CD4-positive, alpha-beta memory T cell (primary cell): ENCODE data around the gene SEMA4D. TPM values are rescaled to one million over a fixed set of nuclear protein-coding genes. Genes with fewer than 3 reads are reported as not detected.

Source experiments
- CTCF ChIA-PET: fragments of 350-600 bp; sonication (Branson Sonifier 250); formaldehyde crosslinking; loops from one replicate; lab custom pipeline; 2021; ENCODE audit warnings: inconsistent platforms; ENCODE audit not compliant: partially characterized antibody; lab: Charles Lee
- POLR2A ChIA-PET: fragments of 350-600 bp; sonication (Branson Sonifier 250); formaldehyde crosslinking; loops from one replicate; lab custom pipeline; 2021; ENCODE audit not compliant: partially characterized antibody; lab: Charles Lee
- DNase-seq, 5 donors: peaks; one replicate each; pipeline versions ENCODE4 v3.0.0 to v3.0.0-alpha.2; 2020 to 2022; ENCODE audit warnings: mixed read lengths in 1 of 5
- H3K27ac ChIP-seq: one replicate; pipeline ENCODE4 v1.7.0; 2013; ENCODE audit warnings: low read depth, low read length
- H3K27me3 ChIP-seq: 2 replicates; pipeline ENCODE4 v1.7.0; 2013; ENCODE audit warnings: mild to moderate bottlenecking, low read length, moderate library complexity; ENCODE audit not compliant: insufficient read depth
- H3K36me3 ChIP-seq: 2 replicates; pipeline ENCODE4 v1.7.0; 2013; ENCODE audit warnings: mild to moderate bottlenecking, low read length, moderate library complexity; ENCODE audit not compliant: insufficient read depth
- H3K4me1 ChIP-seq: 2 replicates; pipeline ENCODE4 v1.7.0; 2013; ENCODE audit warnings: mild to moderate bottlenecking, low read length, moderate library complexity; ENCODE audit not compliant: insufficient read depth
- H3K4me3 ChIP-seq, 2 donors: one replicate each; pipeline ENCODE4 v1.7.0; 2013; ENCODE audit warnings: low read length in 2 of 2, mild to moderate bottlenecking in 1 of 2
- H3K9me3 ChIP-seq, 2 donors: one replicate each; pipeline ENCODE4 v1.7.0; 2013; ENCODE audit warnings: low read length in 2 of 2, control low read depth in 1 of 2; ENCODE audit not compliant: control insufficient read depth in 1 of 2
- H3K27ac Mint-ChIP-seq, 7 donors: one replicate each; pipeline ENCODE4 v1.8.0; 2020 to 2021; ENCODE audit warnings: mixed read lengths in 7 of 7, mild to moderate bottlenecking in 6 of 7, inconsistent platforms in 3 of 7, moderate library complexity in 3 of 7
- H3K27me3 Mint-ChIP-seq, 2 donors: one replicate each; pipeline ENCODE4 v1.8.0; 2020 to 2021; ENCODE audit warnings: mixed read lengths in 2 of 2
- H3K36me3 Mint-ChIP-seq, 2 donors: one replicate each; pipeline ENCODE4 v1.8.0; 2020 to 2021; ENCODE audit warnings: mixed read lengths in 2 of 2, inconsistent platforms in 1 of 2, mild to moderate bottlenecking in 1 of 2
- H3K4me1 Mint-ChIP-seq, 4 donors: one replicate each; pipeline ENCODE4 v1.8.0; 2020 to 2021; ENCODE audit warnings: mixed read lengths in 4 of 4, mild to moderate bottlenecking in 1 of 4
- H3K4me3 Mint-ChIP-seq, 8 donors: one replicate each; pipeline ENCODE4 v1.8.0; 2020 to 2021; ENCODE audit warnings: mixed read lengths in 8 of 8, mild to moderate bottlenecking in 7 of 8, moderate library complexity in 6 of 8, inconsistent platforms in 3 of 8
- H3K9me3 Mint-ChIP-seq, 8 donors: one replicate each; pipeline ENCODE4 v1.8.0; 2020 to 2021; ENCODE audit warnings: mixed read lengths in 8 of 8, mild to moderate bottlenecking in 5 of 8, inconsistent platforms in 3 of 8, moderate library complexity in 1 of 8
- intact Hi-C: fragments of 100-400 bp; cut with micrococcal nuclease; formaldehyde crosslinking; loops from one replicate; pipeline ENCODE4 v1.15.1; 2023
- polyA plus RNA-seq, 2 donors: library from polyadenylated mRNA; unstranded; fragments of 300-500 nt; fragmentation: Illumina TruSeq; gene quantifications; one replicate each; pipeline ENCODE4 v1.2.3, GENCODE V29; 2021
- total RNA-seq, 2 experiments: library from RNA; stranded (reverse); gene quantifications; one replicate each; pipeline ENCODE4 v1.2.3, GENCODE V29; 2021

Gene SEMA4D
- total and polyA plus RNA-seq, 4 experiments from 2014 or later: 49.5 to 410 (median 280) TPM

DNA sequence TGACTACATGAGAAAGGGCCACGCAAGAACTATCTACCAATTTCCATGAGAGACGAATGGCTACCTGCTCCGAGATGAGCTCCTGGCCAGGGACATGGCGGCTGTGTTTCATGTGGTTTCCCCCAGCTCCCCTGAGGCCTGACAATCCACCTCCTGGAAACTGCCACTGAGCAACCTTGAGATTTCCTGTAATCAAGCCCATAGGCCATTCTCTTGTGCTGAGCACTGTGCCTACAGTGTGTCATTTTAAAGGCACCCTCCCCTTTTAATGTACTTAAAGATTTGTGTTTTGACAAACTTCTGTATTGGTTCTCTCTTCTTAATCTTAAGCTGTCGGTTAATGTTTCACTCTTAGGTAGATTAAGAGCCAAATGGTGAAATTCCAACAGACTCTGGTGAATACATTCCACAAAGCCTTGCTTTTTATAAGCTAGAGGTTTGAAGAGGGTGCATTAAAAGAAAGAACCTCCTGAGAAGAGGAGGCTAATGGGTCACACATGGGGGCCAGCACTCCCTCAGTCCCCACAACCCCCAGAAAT is 107.3 kb downstream of the SEMA4D start:
- Histone ChIP-seq H3K27ac (no peak overlapping the region), H3K4me1 (no peaks in the 10 kb centered on the region), H3K27me3 (no peaks in the 10 kb centered on the region), H3K36me3 (peaks cover 95% of the 10 kb centered on the region), H3K9me3 (no peaks in the 10 kb centered on the region), H3K4me3 (no peak overlapping the region)
- H3K4me3 Mint-ChIP-seq: no peak overlapping the region
- peak overlapping the region in 3 of 7 donors; percentile 11 to 57 (median 56) for H3K27ac Mint-ChIP-seq
- H3K36me3 Mint-ChIP-seq: peaks cover 72 to 93% of the 10 kb centered on the region in 2 donors
- ChIA-PET CTCF (interaction anchor here (2.2 kb wide), 1 partner anchor 158 kb away, joined by 6 read pairs; no protein-coding TSS in a partner anchor), POLR2A (interaction anchor here (1.2 kb wide), 1 partner anchor 18 kb away, joined by 4 read pairs; no protein-coding TSS in a partner anchor)
- DNase-seq: no peak
- no peaks in the 10 kb centered on the region for H3K27me3 Mint-ChIP-seq
- H3K4me1 Mint-ChIP-seq: peaks cover 0 to 12% (median 6%) of the 10 kb centered on the region in 4 donors
- intact Hi-C loops: no loop called here
- H3K9me3 Mint-ChIP-seq: peaks cover 0 to 2% (median 0%) of the 10 kb centered on the region in 8 donors

DNA sequence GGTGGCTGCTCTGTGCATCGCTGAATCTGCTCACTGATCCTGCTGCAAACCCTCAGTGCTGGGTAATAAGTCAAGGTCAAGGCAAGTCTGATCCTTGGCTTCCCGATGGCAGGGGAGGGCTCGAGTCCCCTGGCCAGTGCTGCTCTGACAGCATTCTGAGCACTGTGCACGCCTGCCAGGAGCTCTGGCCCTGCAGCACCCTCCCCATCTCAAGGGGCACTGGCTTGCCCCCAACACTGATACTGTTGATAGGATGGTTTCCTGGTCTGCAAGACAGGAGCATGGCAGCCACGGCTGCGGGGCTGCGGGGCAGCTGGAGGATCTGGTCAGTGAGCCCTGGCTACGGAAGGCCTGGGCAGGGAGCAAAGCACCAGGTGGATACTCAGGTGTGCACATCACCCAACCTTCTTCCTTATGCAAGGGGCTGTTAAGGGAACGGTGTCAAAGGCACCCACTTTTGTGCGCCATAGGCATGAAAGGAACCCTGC is 107.8 kb downstream of the SEMA4D start:
- Histone ChIP-seq H3K4me3 (no peak overlapping the region), H3K4me1 (no peaks in the 10 kb centered on the region), H3K36me3 (peaks cover 96% of the 10 kb centered on the region), H3K27ac (no peak overlapping the region), H3K27me3 (no peaks in the 10 kb centered on the region), H3K9me3 (no peaks in the 10 kb centered on the region)
- H3K9me3 Mint-ChIP-seq: peaks cover 0 to 2% (median 0%) of the 10 kb centered on the region in 8 donors
- peaks cover 73 to 93% of the 10 kb centered on the region in 2 donors for H3K36me3 Mint-ChIP-seq
- H3K27ac Mint-ChIP-seq: peak overlapping the region in 3 of 7 donors; percentile 11 to 86 (median 56)
- DNase-seq: no peak
- intact Hi-C loops: no loop called here
- H3K4me1 Mint-ChIP-seq: peaks cover 0 to 12% (median 6%) of the 10 kb centered on the region in 4 donors
- ChIA-PET POLR2A (interaction anchor here (1.2 kb wide), 1 partner anchor 18 kb away, joined by 4 read pairs; no protein-coding TSS in a partner anchor), CTCF (interaction anchor here (2.2 kb wide), 1 partner anchor 158 kb away, joined by 6 read pairs; no protein-coding TSS in a partner anchor)
- no peaks in the 10 kb centered on the region for H3K27me3 Mint-ChIP-seq
- no peak overlapping the region for H3K4me3 Mint-ChIP-seq

DNA sequence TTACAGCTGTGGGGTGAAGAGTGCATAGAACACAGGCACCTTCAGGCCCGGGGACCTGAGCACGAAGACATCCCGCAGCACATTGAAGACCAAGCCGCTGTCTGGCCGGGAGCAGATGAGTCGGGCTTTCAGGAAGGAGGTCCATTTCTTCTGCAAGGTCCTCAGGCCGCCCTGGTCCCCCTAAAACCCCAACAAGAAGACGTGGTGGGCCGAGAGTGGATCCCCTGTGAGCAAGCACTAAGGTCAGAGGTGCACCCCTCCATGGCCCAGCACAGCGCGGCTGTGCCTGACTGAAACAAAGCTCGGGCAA is 109.1 kb downstream of the SEMA4D start:
- H3K27ac ChIP-seq: no peak overlapping the region
- no peak overlapping the region for H3K4me3 ChIP-seq
- no peaks in the 10 kb centered on the region for H3K27me3 Mint-ChIP-seq
- ChIA-PET POLR2A (no interaction called here), CTCF (interaction anchor here (1.6 kb wide), 1 partner anchor 160 kb away, joined by 6 read pairs; no protein-coding TSS in a partner anchor)
- no peak overlapping the region for H3K4me3 Mint-ChIP-seq
- peaks cover 73 to 95% of the 10 kb centered on the region in 2 donors for H3K36me3 Mint-ChIP-seq
- no peak for DNase-seq
- no peak overlapping the region for H3K27ac Mint-ChIP-seq
- no peaks in the 10 kb centered on the region for H3K4me1 ChIP-seq
- peaks cover 97% of the 10 kb centered on the region for H3K36me3 ChIP-seq
- intact Hi-C loops: no loop called here
- peaks cover 0 to 2% (median 0%) of the 10 kb centered on the region in 8 donors for H3K9me3 Mint-ChIP-seq
- peaks cover 0 to 8% (median 5%) of the 10 kb centered on the region in 4 donors for H3K4me1 Mint-ChIP-seq
- no peaks in the 10 kb centered on the region for H3K27me3 ChIP-seq
- no peaks in the 10 kb centered on the region for H3K9me3 ChIP-seq

DNA sequence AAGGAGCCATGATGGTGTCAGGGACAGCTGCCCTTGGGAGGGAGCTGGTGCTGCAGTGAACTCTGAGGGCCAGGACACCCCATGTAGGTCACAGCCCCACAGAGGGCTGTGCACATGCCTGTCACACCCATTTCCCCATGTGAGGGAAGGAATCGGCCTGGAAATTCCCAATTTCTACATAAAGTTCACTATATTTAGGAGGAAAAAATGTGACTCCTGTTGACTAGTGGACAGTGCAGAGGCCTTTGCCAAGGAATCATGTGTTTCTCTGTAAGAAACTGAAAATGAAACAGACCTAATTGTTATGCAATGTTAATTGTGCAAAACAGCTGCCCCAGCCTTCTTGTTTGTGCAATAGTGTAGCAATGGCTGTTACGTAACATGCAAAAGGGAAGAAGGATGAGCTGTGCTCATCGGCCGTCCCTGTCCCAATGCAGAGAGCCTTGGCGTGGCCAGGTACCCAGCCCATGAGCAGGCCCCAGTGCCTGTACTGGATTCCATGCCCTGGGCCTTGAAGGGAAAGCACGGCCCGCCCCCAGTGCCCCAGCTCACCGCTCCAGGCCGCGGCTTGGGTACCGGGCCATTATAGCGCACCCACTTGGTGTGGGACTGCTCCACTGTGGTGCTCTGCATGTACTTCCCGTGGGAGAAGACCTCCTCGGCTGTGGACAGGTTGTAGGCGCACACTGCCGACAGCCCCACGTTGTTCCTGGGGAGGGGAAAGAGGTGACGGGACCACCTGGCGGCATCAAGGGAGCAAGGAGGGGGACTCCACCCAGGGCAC is 109.6 kb downstream of the SEMA4D start:
- no peaks in the 10 kb centered on the region for H3K27me3 Mint-ChIP-seq
- H3K4me1 Mint-ChIP-seq: peaks cover 0 to 8% (median 8%) of the 10 kb centered on the region in 4 donors
- H3K27ac Mint-ChIP-seq: peak overlapping the region in 2 of 7 donors; percentile 43 to 61
- H3K4me1 ChIP-seq: no peaks in the 10 kb centered on the region
- peaks cover 73 to 91% of the 10 kb centered on the region in 2 donors for H3K36me3 Mint-ChIP-seq
- H3K9me3 ChIP-seq: no peaks in the 10 kb centered on the region
- H3K27ac ChIP-seq: no peak overlapping the region
- intact Hi-C loops: no loop called here
- no peak for DNase-seq
- POLR2A ChIA-PET: no interaction called here
- H3K9me3 Mint-ChIP-seq: peaks cover 0 to 2% (median 0%) of the 10 kb centered on the region in 8 donors
- no peak overlapping the region for H3K4me3 Mint-ChIP-seq
- H3K27me3 ChIP-seq: no peaks in the 10 kb centered on the region
- no peak overlapping the region for H3K4me3 ChIP-seq
- H3K36me3 ChIP-seq: peaks cover 97% of the 10 kb centered on the region
- CTCF ChIA-PET: interaction anchor here (1.0 to 1.6 kb wide), 3 partner anchors 20 to 160 kb away, joined by 3 to 6 read pairs (median 5); no protein-coding TSS in a partner anchor

DNA sequence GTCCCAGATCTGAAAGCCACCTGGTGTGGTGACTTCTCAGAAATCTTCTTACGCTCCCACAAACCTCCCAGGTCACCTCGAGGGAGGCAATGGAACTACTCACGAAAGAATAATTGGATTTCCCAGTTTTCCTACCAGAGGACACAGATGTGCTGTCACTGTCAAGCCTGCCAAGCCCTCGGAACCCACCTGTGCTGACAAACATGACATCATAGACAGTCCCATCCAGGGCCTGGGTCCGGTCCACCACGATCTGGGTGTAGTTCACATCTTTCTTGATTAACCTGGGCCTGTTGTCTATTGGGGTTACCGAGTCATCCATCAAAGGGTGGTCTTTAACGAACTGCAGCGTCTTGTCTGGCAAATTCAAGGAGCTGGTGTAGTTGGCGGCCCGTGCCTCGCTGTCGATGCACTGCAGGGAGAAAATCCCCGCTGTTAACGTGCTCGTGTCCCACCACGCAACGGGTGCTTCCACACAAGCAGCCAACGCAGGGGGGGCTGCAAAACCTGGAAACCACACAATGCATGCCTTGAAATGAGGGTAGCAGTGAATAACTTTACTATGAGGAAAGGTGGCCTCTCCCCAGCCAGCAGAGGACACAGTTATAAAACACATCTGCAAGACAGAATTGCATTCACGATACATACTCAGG is 110.6 kb downstream of the SEMA4D start:
- ChIA-PET CTCF (interaction anchor here (1.0 to 1.6 kb wide), 3 partner anchors 21 to 161 kb away, joined by 3 to 6 read pairs (median 5); no protein-coding TSS in a partner anchor), POLR2A (no interaction called here)
- intact Hi-C loops: no loop called here
- peaks cover 97% of the 10 kb centered on the region for H3K36me3 ChIP-seq
- H3K4me1 Mint-ChIP-seq: peaks cover 2 to 14% (median 13%) of the 10 kb centered on the region in 4 donors
- no peak overlapping the region for H3K4me3 ChIP-seq
- DNase-seq: no peak
- no peak overlapping the region for H3K4me3 Mint-ChIP-seq
- H3K4me1 ChIP-seq: no peaks in the 10 kb centered on the region
- peaks cover 69 to 89% of the 10 kb centered on the region in 2 donors for H3K36me3 Mint-ChIP-seq
- peak overlapping the region in 1 of 7 donors; percentile 79 for H3K27ac Mint-ChIP-seq
- H3K9me3 ChIP-seq: no peaks in the 10 kb centered on the region
- H3K27me3 ChIP-seq: no peaks in the 10 kb centered on the region
- H3K9me3 Mint-ChIP-seq: peaks cover 0 to 2% (median 0%) of the 10 kb centered on the region in 8 donors
- no peaks in the 10 kb centered on the region for H3K27me3 Mint-ChIP-seq
- no peak overlapping the region for H3K27ac ChIP-seq

DNA sequence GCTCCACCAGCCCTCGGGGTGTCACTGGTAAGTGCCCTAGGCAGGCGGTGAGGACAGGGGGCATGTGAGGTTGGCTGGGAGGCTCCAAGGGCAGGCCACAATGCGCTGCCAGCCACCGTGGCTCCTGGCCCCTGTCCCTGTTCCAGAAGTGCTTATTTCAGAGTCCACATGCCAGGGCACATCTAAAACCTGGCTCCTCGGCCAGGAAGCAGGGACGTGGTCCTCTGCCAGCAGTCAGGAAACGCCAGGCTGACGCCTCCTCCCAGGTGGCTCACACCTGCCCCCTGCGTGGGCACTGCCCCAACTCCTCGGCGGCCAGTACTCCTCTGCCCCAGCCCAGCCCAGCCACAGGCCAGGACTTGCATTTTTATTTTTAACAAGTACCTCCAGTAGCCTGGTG is 111.1 kb downstream of the SEMA4D start:
- H3K4me1 Mint-ChIP-seq: peaks cover 7 to 18% (median 16%) of the 10 kb centered on the region in 4 donors

More for the DNA sequence above, 111.1 kb downstream of the SEMA4D start:
- no peak for DNase-seq
- H3K36me3 Mint-ChIP-seq: peaks cover 68 to 89% of the 10 kb centered on the region in 2 donors
- H3K27me3 Mint-ChIP-seq: no peaks in the 10 kb centered on the region
- Histone ChIP-seq H3K9me3 (no peaks in the 10 kb centered on the region), H3K27ac (no peak overlapping the region), H3K4me1 (no peaks in the 10 kb centered on the region), H3K36me3 (peaks cover 98% of the 10 kb centered on the region), H3K27me3 (no peaks in the 10 kb centered on the region), H3K4me3 (no peak overlapping the region)
- intact Hi-C loops: no loop called here
- ChIA-PET POLR2A (no interaction called here), CTCF (interaction anchor here (1.7 kb wide), 1 partner anchor 162 kb away, joined by 8 read pairs; no protein-coding TSS in a partner anchor)
- H3K9me3 Mint-ChIP-seq: peaks cover 0 to 2% (median 0%) of the 10 kb centered on the region in 8 donors
- peak overlapping the region in 2 of 7 donors; percentile 23 to 38 for H3K27ac Mint-ChIP-seq
- H3K4me3 Mint-ChIP-seq: no peak overlapping the region
